Stimulated activated CD4-positive, alpha-beta T cell treated with anti-CD3 and anti-CD28 coated beads, Interleukin-15, amount 100 ng/mL, for 1 hour (primary cell): ENCODE measurements around the gene ZSCAN32.

Experiments used
- DNase-seq, 2 donors: peaks; one replicate each; pipeline ENCODE4 v3.0.0-alpha.2; 2020; ENCODE audit warnings: low read depth in 1 of 2, low spot score in 1 of 2

Gene ZSCAN32

DNA sequence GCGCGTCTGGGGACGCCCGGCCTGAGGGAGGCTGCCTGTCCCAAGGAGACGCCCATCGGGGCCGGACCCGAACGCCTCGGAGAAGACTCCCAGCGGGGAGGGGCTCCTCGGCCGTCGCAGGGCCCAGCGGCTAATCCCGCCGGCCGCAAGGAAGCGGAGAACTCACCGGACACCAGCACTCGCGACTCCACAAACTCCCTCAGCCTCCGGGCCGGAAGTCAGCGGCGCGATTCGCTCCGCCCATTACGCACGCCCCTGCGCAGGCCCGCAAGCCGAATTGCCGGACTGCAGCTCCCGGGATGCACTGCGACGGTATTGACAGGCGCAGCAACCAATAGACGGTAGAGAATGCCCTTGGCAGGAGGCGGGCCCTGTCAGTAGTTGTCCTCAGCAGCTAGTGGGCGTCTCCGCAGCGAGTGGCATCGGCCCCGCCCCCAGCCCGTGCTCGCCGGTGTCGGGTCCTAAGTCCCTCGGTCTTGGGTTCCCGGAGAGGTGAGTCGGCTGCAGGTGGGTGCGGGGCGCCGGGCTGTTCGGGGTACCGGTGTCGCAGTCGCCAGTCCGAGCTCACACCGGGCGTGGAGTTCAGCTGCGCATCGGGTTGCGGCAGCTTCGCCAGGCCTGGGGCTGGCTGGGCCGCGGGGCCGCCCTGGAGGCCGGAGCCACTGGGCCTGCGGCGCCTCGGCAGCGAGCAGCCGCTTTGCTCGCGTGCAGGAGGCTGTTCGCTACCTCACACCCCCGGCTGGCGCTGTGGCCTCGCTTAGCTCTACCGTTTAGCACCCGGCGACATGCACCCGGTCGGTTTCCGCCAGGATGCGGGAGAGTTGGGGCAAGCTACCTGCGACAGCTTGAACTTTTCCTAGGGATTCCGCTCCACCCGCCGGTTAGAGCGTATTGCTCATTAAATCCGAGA, at the start of gene ZSCAN32, which contains the start of gene ZNF174:
Gene ZSCAN32 (minus strand): TSS at position 226 of the 910 bp plus-strand sequence. CDS start 3,447 bp downstream, outside the sequence.
Gene ZNF174 (plus strand): TSS at position 437 of the 910 bp plus-strand sequence. CDS start 790 bp downstream, outside the sequence.
- DNase-seq: peak; percentile 94 to 96

DNA sequence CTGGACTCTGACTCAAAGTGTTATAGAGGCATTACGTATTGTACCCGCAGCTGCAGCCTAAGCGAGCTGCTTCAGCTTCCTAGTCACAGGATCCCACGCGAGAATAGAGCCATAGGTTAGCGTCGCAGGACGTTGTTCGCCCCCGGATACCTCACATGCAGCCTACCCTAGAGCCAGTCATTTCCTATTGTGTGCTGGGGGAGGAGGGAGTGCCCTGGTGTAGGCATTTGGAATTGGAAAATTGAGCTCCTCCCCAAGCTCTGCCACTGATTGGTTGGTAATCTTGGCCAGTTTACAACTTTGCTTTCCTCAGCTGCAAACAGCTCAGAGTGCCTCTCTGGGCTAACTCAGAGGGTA, 43.2 kb upstream of the ZSCAN32 start:
- DNase-seq: no peak

DNA sequence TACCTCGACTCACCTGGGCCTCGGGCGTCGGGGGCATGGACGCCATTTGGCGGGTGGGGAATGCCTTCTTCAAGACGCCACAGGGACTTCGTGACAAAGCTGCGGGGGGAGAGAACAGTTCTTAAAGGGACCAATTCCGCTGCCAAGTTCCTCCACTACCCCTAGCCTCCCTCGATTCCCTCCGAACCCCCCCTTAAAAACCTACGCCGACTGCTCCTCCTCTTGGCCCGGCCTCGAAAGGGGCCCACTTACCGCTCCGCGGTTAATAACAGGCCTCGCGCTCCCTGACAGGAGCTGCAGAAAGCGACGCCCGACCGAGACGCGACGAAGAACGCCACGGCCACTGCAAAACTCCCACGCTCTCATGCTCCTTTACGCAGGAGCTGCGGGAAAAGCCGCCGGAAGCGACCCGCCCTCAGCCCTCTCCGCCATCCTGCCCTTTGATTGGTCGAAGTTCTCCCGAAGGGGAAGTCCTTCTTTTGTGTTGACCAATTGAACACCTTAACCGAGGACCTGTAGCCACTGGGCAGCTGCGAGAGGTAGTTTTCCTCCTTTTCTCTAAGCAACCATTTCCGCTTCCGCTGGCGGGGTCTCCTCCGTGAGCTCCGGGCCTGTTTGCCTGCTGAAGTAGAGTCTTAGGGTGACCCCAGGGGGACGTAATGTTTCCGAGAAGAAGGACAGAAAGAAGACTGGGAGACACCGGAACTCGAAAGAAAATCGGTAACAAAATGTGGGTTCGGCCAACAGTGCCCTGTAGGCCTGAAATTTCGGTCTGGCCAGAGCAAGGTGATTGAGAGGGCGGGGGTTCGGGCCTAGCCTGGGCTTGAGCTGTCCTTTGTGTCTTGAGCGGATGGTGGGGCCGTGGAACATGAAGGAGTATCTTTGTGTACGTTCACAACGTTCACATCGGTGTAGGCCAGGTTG, 42.6 kb upstream of the ZSCAN32 start, which contains the start of the genes NAA60 and ZNF597:
Gene NAA60 (plus strand): TSS at position 573 of the 924 bp plus-strand sequence. CDS start 32,548 bp downstream, outside the sequence.
Gene ZNF597 (minus strand): TSS at position 397 of the 924 bp plus-strand sequence. CDS start 351 bp downstream, at position 46.
- DNase-seq: peak; percentile 55 to 57

DNA sequence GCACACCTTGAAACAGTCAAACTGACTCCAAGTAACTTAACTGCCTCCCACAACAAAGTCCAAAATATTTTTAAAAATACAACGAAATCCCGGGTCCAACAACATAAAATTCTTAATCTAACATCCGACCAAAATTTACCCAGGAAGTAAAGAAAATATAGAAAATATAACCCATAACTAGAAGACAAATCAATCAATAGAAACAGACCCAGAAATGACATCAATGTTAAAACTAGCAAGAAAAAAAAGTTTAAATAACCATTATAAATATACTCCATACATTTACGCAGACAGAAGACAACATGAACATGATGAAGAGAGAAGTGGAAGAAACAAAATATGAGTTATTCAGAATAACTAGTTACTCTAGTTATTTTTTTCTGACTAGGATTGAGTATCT, 38.8 kb upstream of the ZSCAN32 start:
- no peak for DNase-seq

DNA sequence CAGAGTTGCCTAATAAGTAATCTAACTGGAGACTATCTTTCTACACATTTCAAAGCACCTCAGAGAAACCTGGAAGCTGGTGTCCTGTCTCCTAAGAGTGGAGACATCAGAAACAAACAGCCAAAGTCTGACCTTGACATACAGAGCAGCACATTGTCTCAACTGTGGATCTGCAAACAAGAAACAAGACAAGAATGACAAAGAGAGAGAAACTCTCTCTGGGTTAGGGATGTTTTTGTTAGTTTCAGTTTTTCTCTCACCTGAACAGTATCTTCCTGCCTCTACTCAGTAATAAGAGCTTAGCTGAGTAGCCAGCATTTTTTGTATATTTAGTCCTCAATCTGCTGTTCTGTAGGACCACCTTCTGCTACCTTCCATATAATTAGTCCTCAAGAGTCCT, 33.6 kb upstream of the ZSCAN32 start:
- DNase-seq: no peak

DNA sequence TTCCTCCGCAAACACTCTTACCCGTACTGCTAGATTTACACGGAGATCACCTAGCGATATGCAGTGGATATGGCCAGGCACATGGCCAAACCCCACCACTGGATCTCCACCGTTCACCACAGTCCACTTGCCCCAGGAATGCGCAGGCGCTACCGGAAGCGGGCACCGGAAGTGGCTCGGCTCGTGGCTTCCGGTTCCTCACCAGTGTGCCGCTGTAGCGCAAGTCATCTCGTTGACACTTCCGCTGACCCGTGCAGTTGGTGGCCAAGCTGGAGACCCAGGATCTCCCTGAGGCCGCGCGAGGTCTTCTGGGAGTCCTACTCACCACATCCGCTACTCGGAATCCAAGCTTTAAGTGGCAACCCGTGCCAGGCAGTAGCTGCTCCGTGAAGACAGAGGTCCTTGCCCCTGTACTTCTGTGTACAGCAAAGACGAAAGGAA, 31.0 kb upstream of the ZSCAN32 start:
- DNase-seq: peak in 1 of 2 donors; percentile 39

DNA sequence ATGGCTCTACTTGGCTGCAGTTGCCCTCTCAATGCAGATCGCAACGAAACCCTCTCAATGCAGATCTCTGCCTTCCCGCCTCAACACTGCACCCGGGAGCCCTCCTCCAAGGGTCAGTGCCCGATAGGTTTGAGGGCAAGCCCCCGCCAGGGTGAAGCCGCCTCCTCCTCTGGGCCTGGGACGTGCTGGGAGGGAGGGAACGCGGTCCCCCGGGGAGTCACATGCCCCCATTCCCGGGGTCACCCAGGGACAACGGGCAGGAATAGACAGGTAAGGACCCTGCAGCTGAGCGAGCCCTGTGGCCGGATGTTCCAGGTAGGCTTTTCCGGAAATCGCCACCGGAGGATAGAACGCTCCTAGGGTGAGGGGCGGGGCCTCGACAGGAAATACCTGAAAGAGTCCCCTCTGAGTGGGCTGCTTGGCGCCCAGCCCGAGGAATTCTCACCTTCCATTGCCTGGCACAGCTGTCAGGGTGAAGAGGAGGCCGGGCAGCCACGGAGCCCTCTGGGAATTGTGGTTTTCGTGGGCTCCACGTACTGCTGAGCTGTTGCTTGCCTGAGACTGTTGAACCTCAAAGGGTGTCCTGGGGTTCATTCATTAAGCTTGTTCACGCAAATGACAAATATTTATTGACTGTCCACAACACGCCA, 13.1 kb upstream of the ZSCAN32 start:
- no peak for DNase-seq

DNA sequence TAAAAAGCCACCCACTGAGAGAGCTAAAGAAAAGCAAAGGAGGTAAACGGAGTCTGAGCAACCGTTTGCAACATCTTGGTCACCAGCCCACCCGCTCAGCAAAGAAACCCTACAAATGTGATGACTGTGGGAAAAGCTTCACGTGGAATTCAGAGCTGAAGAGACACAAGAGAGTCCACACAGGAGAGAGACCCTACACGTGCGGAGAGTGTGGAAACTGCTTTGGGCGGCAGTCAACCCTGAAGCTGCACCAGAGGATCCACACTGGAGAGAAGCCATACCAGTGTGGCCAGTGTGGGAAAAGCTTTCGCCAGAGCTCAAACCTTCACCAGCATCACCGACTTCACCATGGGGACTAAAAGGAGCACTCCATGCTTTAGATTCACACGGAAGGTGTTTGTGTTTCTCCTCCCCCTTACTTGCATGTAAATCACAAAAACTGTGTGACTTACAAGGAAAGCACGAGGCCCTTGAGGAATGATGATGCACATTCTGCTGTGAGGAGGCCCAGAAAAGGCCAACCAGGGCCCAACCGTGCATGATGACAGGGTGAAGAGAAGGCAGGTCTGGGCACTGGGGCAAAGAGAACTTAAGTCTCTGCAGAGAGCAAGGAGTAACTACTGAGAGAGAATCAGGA, 7.9 kb upstream of the ZSCAN32 start:
- no peak for DNase-seq

DNA sequence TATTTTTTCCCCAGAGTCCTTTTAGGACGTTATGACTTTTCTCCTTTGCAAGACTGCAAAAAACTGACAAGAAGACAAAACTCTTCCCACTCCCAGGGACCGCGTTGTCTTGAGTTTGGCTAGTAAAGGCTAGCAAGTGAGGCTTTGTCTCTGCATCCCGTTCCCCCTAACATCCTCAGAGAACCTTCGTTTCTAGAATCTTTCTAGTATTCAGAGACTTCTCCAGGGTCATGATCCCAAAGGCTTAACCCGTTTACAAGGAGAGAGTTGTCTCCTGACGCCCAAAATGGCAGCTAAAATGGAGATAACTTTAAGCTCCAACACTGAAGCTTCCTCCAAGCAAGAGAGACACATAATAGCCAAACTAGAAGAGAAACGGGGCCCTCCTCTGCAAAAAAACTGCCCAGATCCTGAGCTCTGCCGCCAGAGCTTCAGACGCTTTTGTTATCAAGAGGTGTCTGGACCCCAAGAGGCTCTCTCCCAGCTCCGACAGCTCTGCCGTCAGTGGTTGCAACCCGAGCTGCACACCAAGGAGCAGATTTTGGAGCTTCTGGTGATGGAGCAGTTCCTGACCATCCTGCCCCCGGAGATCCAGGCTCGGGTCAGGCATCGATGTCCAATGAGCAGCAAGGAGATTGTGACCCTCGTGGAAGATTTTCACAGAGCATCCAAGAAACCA, 1.1 kb upstream of the ZSCAN32 start:
- DNase-seq: no peak

DNA sequence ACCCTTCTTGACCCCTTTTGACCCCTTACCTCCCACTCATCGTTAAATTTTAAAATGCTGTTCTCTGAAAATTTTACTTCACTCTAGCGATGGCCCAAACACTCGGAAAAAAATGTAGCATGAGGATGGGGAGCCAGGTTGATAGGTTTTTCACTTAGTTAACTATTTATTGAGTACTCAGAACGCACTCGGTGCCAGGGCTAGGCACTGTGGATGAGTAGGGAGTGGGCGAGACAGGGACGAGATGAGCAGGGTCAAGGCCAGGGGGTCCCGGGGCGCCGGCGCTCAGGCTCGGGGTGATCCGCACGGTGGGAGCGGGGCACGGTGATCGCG, 392 bp downstream of the ZSCAN32 start:
- no peak for DNase-seq

DNA sequence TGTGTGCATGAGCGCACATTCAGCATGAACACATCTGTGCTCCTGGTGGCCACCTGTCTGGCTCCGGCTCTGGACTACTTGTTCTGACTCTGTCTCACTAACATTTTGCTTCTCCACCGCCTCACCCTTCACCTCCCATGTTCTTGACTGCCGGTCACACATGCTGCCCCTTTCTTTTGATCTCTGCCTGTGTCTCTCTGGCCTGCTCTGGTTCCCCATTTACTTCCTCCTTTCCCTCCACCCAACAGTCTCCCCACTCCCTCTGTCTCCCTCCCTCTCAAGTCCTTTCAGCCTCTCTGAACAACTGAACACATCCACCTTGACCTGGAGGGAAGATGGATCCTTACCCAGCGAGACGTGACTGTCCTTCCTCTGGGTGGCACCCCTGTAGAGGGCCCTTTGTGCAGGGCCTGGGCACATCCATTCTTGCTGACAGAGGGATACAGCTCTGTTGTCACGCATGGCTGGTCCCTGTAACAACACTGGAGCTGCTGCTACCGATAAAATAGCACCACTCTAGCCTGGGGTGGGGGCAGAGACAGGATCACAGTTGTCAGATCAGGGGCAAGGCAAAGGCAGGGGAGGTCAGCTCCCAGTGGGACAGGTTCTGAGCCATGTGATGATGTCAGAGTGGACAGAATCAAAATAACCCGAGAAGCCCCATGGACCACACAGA, 11.0 kb downstream of the ZSCAN32 start:
- DNase-seq: no peak

DNA sequence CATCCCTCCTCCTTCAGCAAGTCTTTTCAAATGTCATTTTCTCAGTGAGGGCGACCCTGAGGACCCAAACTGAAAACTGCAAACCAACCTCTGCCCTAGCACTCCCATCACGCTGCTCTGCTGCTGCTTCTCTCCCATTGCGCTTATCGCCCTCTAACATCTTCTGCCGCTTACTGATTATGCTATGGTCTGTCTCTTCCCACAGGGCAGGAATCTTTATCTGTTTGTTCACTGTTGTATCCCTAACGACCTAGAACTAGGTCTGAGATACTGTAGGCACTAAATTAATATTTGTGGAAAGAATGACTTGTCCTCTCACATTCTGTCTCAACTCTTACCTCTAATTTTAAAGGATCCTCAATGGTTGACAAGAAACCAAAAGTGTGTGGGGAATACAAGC, 12.5 kb downstream of the ZSCAN32 start:
- no peak for DNase-seq

DNA sequence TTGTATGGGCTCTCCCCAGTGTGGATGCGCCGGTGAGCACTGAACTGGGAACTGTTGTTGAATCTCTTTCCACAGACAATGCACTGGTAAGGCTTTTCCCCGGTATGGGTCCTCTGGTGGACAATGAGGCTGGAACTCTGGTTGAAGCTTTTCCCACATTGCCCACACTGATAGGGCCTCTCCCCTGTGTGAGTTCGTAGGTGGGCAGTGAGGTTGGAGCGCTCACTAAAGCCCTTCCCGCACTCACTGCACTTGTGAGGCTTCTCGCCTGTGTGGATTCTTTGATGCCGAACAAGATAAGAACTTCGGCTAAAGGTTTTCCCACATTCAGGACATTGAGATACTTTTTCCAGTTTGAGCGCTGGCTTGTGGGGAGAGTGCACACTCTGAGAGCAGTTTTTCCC, 17.8 kb downstream of the ZSCAN32 start:
- no peak for DNase-seq

DNA sequence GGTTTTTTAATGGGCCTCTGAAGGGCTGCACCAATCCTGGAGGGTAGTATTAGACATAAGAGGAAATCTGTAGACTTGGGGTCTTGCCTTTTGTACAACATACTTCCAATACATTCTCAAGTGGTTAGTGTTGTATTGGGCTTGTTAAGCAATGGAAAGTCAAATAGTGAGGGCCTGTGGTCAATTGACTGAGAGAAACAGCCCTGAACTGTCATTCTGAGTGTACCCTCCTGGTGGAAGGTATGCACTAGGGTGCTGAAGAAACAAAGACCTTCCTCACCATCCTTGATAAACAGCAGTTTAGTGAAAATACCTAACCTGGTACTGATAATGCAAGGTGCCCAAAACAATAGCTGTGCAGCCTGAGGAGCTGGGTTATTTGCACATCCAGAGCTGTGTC, 22.9 kb downstream of the ZSCAN32 start:
- no peak for DNase-seq

DNA sequence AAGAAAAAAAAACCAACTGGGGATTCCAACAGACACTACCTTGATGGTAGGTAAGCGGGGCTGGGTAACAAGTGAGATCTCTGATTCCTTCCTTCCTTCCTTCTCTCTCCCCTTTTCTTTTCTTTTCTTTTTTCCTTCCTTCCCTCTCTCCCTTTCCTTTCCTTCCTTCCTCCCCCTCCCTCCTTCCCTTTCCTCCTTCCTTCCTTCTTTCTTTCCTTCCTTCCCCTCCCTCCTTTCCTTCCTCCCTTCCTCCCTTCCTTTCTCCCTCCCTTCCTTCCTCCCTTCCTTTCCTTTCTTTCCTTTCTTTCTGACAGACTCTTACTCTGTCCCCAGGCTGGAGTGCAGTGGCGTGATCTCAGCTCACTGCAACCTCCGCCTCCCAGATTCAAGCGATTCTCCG, 25.1 kb downstream of the ZSCAN32 start:
- no peak for DNase-seq

DNA sequence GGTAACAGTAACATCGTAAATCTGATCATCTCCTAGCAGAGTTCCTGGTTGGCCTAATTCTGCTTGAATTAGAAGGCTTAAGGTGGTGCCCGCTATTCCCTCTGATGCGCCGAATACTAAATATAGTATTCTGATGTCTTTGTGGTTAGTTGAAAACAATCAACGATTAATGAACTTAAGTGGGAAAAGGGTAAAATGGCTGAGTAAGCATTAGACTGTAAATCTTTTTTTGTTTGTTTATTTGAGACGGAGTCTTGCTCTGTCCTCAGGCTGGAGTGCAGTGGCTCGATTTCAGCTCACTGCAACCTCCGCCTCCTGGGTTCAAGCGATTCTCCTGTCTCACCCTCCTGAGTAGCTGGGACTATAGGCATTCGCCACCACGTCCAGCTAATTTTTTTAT, 31.7 kb downstream of the ZSCAN32 start:
- DNase-seq: no peak

DNA sequence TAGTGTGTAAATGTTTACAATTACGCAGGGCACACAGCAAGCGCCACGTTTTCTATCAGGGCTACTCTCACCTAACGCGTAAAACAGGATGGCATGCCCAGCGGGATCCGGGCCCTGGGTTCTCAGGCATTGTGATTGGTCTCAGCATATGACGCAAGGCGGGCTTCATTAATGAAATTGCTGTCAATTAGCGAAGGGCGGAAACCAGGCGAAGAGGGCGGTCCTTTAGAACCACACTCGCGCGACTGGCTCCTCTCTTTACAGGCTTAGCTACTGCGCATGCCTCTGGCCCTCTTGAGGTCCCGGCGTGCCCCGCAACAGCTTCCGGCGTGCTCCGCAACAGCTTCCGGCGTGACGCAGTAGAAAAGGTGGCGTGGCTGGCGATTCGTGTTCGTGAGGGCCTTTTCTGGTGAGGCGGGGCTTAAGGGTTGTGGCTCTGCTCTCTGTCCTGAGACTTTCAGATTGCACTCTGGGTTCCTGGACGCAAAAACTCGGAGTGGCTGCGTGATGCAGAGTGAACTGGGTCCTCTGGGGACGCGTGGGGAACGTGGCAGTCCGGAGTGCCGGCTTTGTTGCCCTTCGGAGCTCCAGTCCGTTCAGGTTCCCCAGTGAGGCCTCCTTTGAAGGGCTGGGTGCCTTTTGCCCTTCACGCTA, 35.9 kb downstream of the ZSCAN32 start:
- peak; percentile 63 to 67 for DNase-seq

DNA sequence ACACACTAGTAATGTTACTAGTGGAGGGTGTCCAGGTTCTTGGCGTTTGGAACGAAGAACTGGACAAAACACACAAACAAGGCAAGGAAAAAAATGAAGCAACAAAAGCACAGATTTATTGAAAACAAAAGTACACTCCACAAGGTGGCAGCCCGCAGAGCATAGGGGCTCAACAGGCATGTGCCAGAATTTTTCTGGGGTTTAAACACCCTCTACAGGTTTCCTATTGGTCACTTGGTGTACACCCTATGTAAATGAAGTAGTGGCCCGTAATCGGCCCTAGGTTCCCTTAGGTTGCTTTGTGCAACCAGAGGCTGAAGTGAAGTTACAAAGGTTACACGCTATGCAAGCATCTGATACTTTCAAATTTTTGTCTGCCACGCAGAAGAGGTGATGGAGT, 37.0 kb downstream of the ZSCAN32 start:
- DNase-seq: no peak

DNA sequence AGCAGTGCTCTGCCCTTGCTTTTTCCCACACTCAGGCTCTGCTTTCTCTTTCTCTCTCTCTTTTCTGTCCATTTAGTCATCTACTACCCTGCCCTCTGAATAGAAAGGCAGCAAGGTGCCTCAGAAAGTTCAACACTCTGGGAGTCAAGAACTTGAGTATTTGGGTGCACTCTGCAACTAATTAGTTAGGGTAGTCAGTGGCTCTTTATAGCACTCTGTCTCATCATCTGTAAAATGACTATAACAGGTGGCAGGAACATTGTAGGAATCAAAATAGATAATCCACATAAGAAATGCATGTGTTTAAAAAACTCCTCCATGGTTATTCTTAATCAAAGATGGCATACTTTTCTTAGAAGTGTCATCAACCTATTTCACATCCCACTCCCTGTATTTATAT, 37.9 kb downstream of the ZSCAN32 start:
- DNase-seq: no peak
